HG03196 (cell line): Measurements from ENCODE around the gene ZSWIM4.

Experiments
- ATAC-seq: cut with Tn5 transposase; IDR thresholded peaks from one replicate; pipeline ENCODE4 v1.9.1; 2021; ENCODE audit not compliant: unreplicated experiment

Gene ZSWIM4

GRCh38 chr19:13866463-13867046 lies 71.3 kb downstream of the ZSWIM4 start:
- no peak for ATAC-seq

GRCh38 chr19:13868663-13869062 lies 73.4 kb downstream of the ZSWIM4 start:
- no peak for ATAC-seq

GRCh38 chr19:13869281-13869680 lies 74.0 kb downstream of the ZSWIM4 start:
- ATAC-seq: no peak

- no peak for ATAC-seq
These were observed 75.6 kb downstream of the ZSWIM4 start for GRCh38 chr19:13870873-13871272.

- ATAC-seq: no peak
These were observed 77.1 kb downstream of the ZSWIM4 start for GRCh38 chr19:13872339-13872694.

GRCh38 chr19:13872695-13873389 lies 77.6 kb downstream of the ZSWIM4 start:
- ATAC-seq: no peak

GRCh38 chr19:13873834-13874515 lies 78.7 kb downstream of the ZSWIM4 start:
- ATAC-seq: no peak

- ATAC-seq: no peak
These were observed 80.6 kb downstream of the ZSWIM4 start for GRCh38 chr19:13875824-13876223.

- ATAC-seq: no peak
These were observed 81.6 kb downstream of the ZSWIM4 start, which contains the start of gene NANOS3 for GRCh38 chr19:13876834-13877233. TSS of gene NANOS3 (plus strand) at chr19:13877134. CDS start at chr19:13877249, 115 bp downstream.

- no peak for ATAC-seq
These were observed 82.1 kb downstream of the ZSWIM4 start for GRCh38 chr19:13877303-13877702.

- peak; percentile 74 for ATAC-seq
These were observed 85.1 kb downstream of the ZSWIM4 start for GRCh38 chr19:13880059-13881043.

GRCh38 chr19:13881251-13881691 lies 86.0 kb downstream of the ZSWIM4 start:
- no peak for ATAC-seq
